ENCODE measurements around the gene CCDC192. TPM values are rescaled to one million over a fixed set of nuclear protein-coding genes. Genes with fewer than 3 reads are reported as not detected.

The CCDC192 gene
- polyA plus RNA-seq, 2 of the 4 experiments (the other 2 are of a cell fraction): not detected

- Histone ChIP-seq H3K27ac (no peak overlapping the region), H3K4me2 (no peak overlapping the region), H3K4me3 (no peak overlapping the region), H3K9me3 (no peaks in the 10 kb centered on the region), H3K4me1 (no peaks in the 10 kb centered on the region)
- CTCF ChIA-PET: interaction anchor here (1.0 kb wide), 1 partner anchor 13 kb away, joined by 3 read pairs; no protein-coding TSS in a partner anchor
- TF ChIP-seq ELK1 (IDR thresholded peaks at IDR 0.05; ENCODE audit: low read depth, low read length): no peak
- no peak for TF ChIP-seq SREBF2 (IDR thresholded peaks at IDR 0.05)
- no peak for TF ChIP-seq EHF (CRISPR knock-in tag; IDR thresholded peaks at IDR 0.05)
- no peak for TF ChIP-seq POLR2AphosphoS2 (conservative IDR thresholded peaks at IDR 0.05; ENCODE audit: low read length)
- TF ChIP-seq JUN (IDR thresholded peaks at IDR 0.05): no peak
- TF ChIP-seq MAFK (IDR thresholded peaks at IDR 0.05; ENCODE audit: partially characterized antibody): no peak
- no peak for TF ChIP-seq ZSCAN20 (CRISPR knock-in tag; IDR thresholded peaks at IDR 0.05)
- TF ChIP-seq, protein P1, sequence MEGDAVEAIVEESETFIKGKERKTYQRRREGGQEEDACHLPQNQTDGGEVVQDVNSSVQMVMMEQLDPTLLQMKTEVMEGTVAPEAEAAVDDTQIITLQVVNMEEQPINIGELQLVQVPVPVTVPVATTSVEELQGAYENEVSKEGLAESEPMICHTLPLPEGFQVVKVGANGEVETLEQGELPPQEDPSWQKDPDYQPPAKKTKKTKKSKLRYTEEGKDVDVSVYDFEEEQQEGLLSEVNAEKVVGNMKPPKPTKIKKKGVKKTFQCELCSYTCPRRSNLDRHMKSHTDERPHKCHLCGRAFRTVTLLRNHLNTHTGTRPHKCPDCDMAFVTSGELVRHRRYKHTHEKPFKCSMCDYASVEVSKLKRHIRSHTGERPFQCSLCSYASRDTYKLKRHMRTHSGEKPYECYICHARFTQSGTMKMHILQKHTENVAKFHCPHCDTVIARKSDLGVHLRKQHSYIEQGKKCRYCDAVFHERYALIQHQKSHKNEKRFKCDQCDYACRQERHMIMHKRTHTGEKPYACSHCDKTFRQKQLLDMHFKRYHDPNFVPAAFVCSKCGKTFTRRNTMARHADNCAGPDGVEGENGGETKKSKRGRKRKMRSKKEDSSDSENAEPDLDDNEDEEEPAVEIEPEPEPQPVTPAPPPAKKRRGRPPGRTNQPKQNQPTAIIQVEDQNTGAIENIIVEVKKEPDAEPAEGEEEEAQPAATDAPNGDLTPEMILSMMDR (IDR thresholded peaks at IDR 0.05): no peak
- TF ChIP-seq EP300 (IDR thresholded peaks at IDR 0.05): no peak
- TF ChIP-seq FOSL2 (IDR thresholded peaks at IDR 0.05): no peak
- TF ChIP-seq FOSL2 (CRISPR knock-in tag; IDR thresholded peaks at IDR 0.05): no peak
- TF ChIP-seq HOXB13 (CRISPR knock-in tag; IDR thresholded peaks at IDR 0.05; ENCODE audit: low read depth): no peak
- TF ChIP-seq, protein P2, sequence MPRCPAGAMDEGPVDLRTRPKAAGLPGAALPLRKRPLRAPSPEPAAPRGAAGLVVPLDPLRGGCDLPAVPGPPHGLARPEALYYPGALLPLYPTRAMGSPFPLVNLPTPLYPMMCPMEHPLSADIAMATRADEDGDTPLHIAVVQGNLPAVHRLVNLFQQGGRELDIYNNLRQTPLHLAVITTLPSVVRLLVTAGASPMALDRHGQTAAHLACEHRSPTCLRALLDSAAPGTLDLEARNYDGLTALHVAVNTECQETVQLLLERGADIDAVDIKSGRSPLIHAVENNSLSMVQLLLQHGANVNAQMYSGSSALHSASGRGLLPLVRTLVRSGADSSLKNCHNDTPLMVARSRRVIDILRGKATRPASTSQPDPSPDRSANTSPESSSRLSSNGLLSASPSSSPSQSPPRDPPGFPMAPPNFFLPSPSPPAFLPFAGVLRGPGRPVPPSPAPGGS (IDR thresholded peaks at IDR 0.05): no peak
- no peak for TF ChIP-seq ZFP36 (IDR thresholded peaks at IDR 0.05; ENCODE audit: borderline replicate concordance, partially characterized antibody)
- TF ChIP-seq BHLHE40 (IDR thresholded peaks at IDR 0.05; ENCODE audit: low read depth, low read length): no peak
- TF ChIP-seq EHMT2 (IDR thresholded peaks at IDR 0.05; ENCODE audit: low read depth): no peak
- TF ChIP-seq SMC3 (IDR thresholded peaks at IDR 0.05): no peak
- no peak for TF ChIP-seq RNF2 (IDR thresholded peaks at IDR 0.05; ENCODE audit: borderline replicate concordance, low read depth)
- TF ChIP-seq CHD4 (IDR thresholded peaks at IDR 0.05; ENCODE audit: borderline replicate concordance): no peak
- TF ChIP-seq NPAS2 (CRISPR knock-in tag; IDR thresholded peaks at IDR 0.05; ENCODE audit: borderline replicate concordance): no peak
- FAIRE-seq (no peak), DNase-seq (ENCODE audit: low read depth in 1 of 2, low spot score in 1 of 2) (no peak), ATAC-seq (no peak)
- whole genome bisulfite sequencing (ENCODE audit: missing lambda C conversion rate): 68% methylated on average over 5 of the region's 5 CpGs
- POLR2A ChIA-PET: no interaction called here
These were observed 39.1 kb upstream of the CCDC192 start for GRCh38 chr5:127664093-127664492.

GRCh38 chr5:127665641-127666040 lies 37.5 kb upstream of the CCDC192 start:
- POLR2A ChIA-PET: no interaction called here
- TF ChIP-seq FOXS1 (CRISPR knock-in tag; IDR thresholded peaks at IDR 0.05) (no peak), POLR2A (IDR thresholded peaks at IDR 0.05; ENCODE audit: low read length) (no peak), NR3C1 (IDR thresholded peaks at IDR 0.05) (no peak), MYC (IDR thresholded peaks at IDR 0.05; ENCODE audit: borderline replicate concordance, low read length) (no peak), HOXB5 (CRISPR knock-in tag; IDR thresholded peaks at IDR 0.05) (no peak), HDAC2 (IDR thresholded peaks at IDR 0.05) (no peak), PHF8 (IDR thresholded peaks at IDR 0.05; ENCODE audit: borderline replicate concordance, low read depth) (no peak), CBX8 (IDR thresholded peaks at IDR 0.05) (no peak), CEBPB (IDR thresholded peaks at IDR 0.05) (no peak), GATA3 (IDR thresholded peaks at IDR 0.05; ENCODE audit: borderline replicate concordance) (no peak)
- TF ChIP-seq, protein P3, sequence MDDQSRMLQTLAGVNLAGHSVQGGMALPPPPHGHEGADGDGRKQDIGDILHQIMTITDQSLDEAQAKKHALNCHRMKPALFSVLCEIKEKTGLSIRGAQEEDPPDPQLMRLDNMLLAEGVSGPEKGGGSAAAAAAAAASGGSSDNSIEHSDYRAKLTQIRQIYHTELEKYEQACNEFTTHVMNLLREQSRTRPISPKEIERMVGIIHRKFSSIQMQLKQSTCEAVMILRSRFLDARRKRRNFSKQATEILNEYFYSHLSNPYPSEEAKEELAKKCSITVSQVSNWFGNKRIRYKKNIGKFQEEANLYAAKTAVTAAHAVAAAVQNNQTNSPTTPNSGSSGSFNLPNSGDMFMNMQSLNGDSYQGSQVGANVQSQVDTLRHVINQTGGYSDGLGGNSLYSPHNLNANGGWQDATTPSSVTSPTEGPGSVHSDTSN (IDR thresholded peaks at IDR 0.05): no peak
- ATAC-seq: no peak
- CTCF ChIA-PET: no interaction called here
- Histone ChIP-seq H3K9me3 (no peaks in the 10 kb centered on the region), H3K4me3 (no peak overlapping the region), H3K27ac (no peak overlapping the region), H3K4me1 (no peaks in the 10 kb centered on the region), H3K4me2 (no peak overlapping the region)
- FAIRE-seq: no peak
- DNase-seq (ENCODE audit: low read depth in 1 of 2, low spot score in 1 of 2): no peak
